H1 (cell line): Measurements from ENCODE around the gene BCAS3. TPM values are rescaled to one million over a fixed set of nuclear protein-coding genes. Genes with fewer than 3 reads are reported as not detected.

Experiments used
- CHD1 ChIP-seq: IDR thresholded peaks from 2 replicates; pipeline ENCODE4 v1.6.1; 2012; ENCODE audit warnings: low read depth, low read length, improper control_type of control experiment
- CTBP2 ChIP-seq: IDR thresholded peaks from 2 replicates; pipeline ENCODE4 v1.7.0; 2011; ENCODE audit warnings: borderline replicate concordance, mild to moderate bottlenecking, moderate library complexity, mixed read lengths, low read length; ENCODE audit not compliant: insufficient read depth, insufficient read length
- CTCF ChIP-seq, 3 experiments: IDR thresholded peaks; 1 replicate in 2 of 3; 2 replicates in 1 of 3; pipeline versions ENCODE4 v1.5.1 to v1.6.1; 2011; ENCODE audit warnings: low read length in 3 of 3, mild to moderate bottlenecking in 3 of 3, inconsistent platforms in 2 of 3, low read depth in 1 of 3, moderate library complexity in 1 of 3; ENCODE audit not compliant: insufficient read depth in 1 of 3; ENCODE audit errors: control extremely low read depth in 1 of 3
- E2F6 ChIP-seq: IDR thresholded peaks from 2 replicates; pipeline ENCODE4 v1.6.1; 2012; ENCODE audit warnings: inconsistent platforms
- EGR1 ChIP-seq: IDR thresholded peaks from 2 replicates; pipeline ENCODE4 v1.6.1; 2011; ENCODE audit warnings: low read depth, low read length, borderline replicate concordance
- GTF2F1 ChIP-seq: IDR thresholded peaks from 2 replicates; pipeline ENCODE4 v1.6.1; 2012; ENCODE audit warnings: low read depth, low read length, improper control_type of control experiment, borderline replicate concordance
- JUN ChIP-seq: IDR thresholded peaks from 2 replicates; pipeline ENCODE4 v1.6.1; 2011; ENCODE audit warnings: low read depth, mild to moderate bottlenecking, improper control_type of control experiment, low read length
- NANOG ChIP-seq: IDR thresholded peaks from 2 replicates; pipeline ENCODE4 v1.6.1; 2011; ENCODE audit warnings: low read length, low read depth, mild to moderate bottlenecking, inconsistent platforms; ENCODE audit not compliant: insufficient read depth, poor library complexity, severe bottlenecking
- RBBP5 ChIP-seq: IDR thresholded peaks from 2 replicates; pipeline ENCODE4 v1.7.1; 2012; ENCODE audit warnings: low read depth, mild to moderate bottlenecking, inconsistent platforms, low read length, moderate library complexity, borderline replicate concordance
- RXRA ChIP-seq: IDR thresholded peaks from 2 replicates; pipeline ENCODE4 v1.6.1; 2011; ENCODE audit warnings: low read depth, mild to moderate bottlenecking, low read length, moderate library complexity; ENCODE audit not compliant: insufficient read depth
- SIRT6 ChIP-seq: IDR thresholded peaks from one replicate; pipeline ENCODE4 v1.7.1; 2012; ENCODE audit warnings: low read length, inconsistent platforms
- SP4 ChIP-seq: IDR thresholded peaks from 2 replicates; pipeline ENCODE4 v1.6.1; 2012; ENCODE audit warnings: low read length, inconsistent platforms
- SUZ12 ChIP-seq: fragments of 200-600 bp; sonication (generic); IDR thresholded peaks from 2 replicates; pipeline ENCODE4 v1.6.1; 2012; ENCODE audit warnings: mild to moderate bottlenecking, inconsistent platforms, low read length, moderate library complexity, mixed read lengths
- polyA plus RNA-seq, 7 experiments: library from polyadenylated mRNA; depleted of rRNA in 3 of 7; stranded (reverse) in 5 of 7; unstranded in 2 of 7; fragments of >200 nt in 5 of 7; fragments of 200-250 nt in 2 of 7; gene quantifications; 1 replicate in 5 of 7; 2 replicates in 1 of 7; 4 replicates in 1 of 7; pipeline versions ENCODE4 v1.2.1 to v1.2.3, GENCODE V29; 2011 to 2013; ENCODE audit warnings: missing spikeins in 2 of 7, mixed read lengths in 2 of 7
- total RNA-seq: library from RNA; stranded (reverse); fragmentation: NEBNext Ultra II Directional; extraction: Animal tissue kit (Norgen Biotek cat#: 25700); gene quantifications from 2 replicates; pipeline ENCODE4 v1.2.1, GENCODE V29; 2021

BCAS3 gene
- total and polyA plus RNA-seq, 2 of the 8 experiments (the other 6 are each of a cell fraction or from before 2014, with no cell fraction given): 9.9 to 13.3 TPM

- 0 out of 2 replicates have a peak, but pooled peaks have one; percentile 4 for TF ChIP-seq RBBP5
- peak; percentile 91 for TF ChIP-seq SUZ12
- no peak for TF ChIP-seq RXRA
- TF ChIP-seq CTCF (IDR thresholded peaks at IDR 0.05; ENCODE audit: control extremely low read depth in 1 of 3, insufficient read depth in 1 of 3, low read depth in 1 of 3, low read length in 3 of 3): no peak
- no peak for TF ChIP-seq E2F6
- TF ChIP-seq SP4: no peak
- no peak for TF ChIP-seq NANOG
- no peak for TF ChIP-seq EGR1
- TF ChIP-seq GTF2F1: no peak
- TF ChIP-seq CTBP2: no peak
- no peak for TF ChIP-seq JUN
- TF ChIP-seq SIRT6: no peak
- TF ChIP-seq CHD1: no peak
Observed at GRCh38 chr17:61398721-61399130, 721.1 kb downstream of the BCAS3 start (continued).
